ENCODE data around the gene TJP1.

The TJP1 gene

GRCh38 chr15:29656636-29657475 lies 165.4 kb downstream of the TJP1 start:
- DNase-seq, result no peak

DNA sequence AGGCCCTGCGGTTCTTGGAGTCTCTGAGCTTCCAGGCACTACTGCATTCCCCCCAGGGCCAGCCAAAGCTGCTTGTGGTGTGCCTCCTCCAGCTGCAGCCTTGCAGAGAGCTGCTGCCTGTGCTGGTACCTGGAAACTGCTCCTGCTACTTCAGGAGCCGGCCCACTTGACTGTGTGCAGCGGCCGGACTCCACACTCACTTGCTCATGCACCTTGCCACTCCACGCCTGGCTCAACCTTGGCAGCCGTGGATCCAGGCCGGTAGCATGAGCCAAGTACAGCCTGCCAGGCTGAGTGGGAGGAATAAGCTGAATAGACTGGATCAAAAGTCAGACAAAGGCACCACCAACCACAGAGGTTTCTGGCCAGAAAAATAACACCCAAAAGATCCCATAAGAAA lies 169.7 kb downstream of the TJP1 start:
- DNase-seq, result no peak

- no peak for DNase-seq
These were observed 170.6 kb downstream of the TJP1 start for GRCh38 chr15:29651476-29652233.
